Measurements from ENCODE around the gene IGSF21. TPM values are rescaled to one million over a fixed set of nuclear protein-coding genes. Genes with fewer than 3 reads are reported as not detected.

IGSF21 gene
- total RNA-seq, 1 donor, result not detected

- Histone ChIP-seq H3K9me3 (ENCODE audit: low read depth, low read length) (no peaks in the 10 kb centered on the region), H3K4me3 (ENCODE audit: insufficient read depth, low read length) (no peak overlapping the region), H3K27ac (ENCODE audit: low read depth, low read length) (no peak overlapping the region), H3K36me3 (ENCODE audit: insufficient read depth, low read length) (no peaks in the 10 kb centered on the region), H3K27me3 (ENCODE audit: insufficient read depth, low read length) (no peaks in the 10 kb centered on the region), H3K4me2 (ENCODE audit: insufficient read depth, low read length) (no peak overlapping the region), H2AFZ (ENCODE audit: low read length) (no peak overlapping the region), H3K79me2 (ENCODE audit: insufficient read depth, low read length) (no peaks in the 10 kb centered on the region), H4K20me1 (ENCODE audit: insufficient read depth, low read length) (no peaks in the 10 kb centered on the region), H3K4me1 (ENCODE audit: insufficient read depth, low read length) (no peaks in the 10 kb centered on the region)
- no peak for DNase-seq (ENCODE audit: insufficient read length, low spot score, missing footprints)
- no peak for TF ChIP-seq CTCF (IDR thresholded peaks at IDR 0.05; ENCODE audit: extremely low read depth, low read depth, low read length)
These were observed 158.0 kb downstream of the IGSF21 start for GRCh38 chr1:18265641-18266040.

GRCh38 chr1:18266391-18266790 lies 158.8 kb downstream of the IGSF21 start:
- Histone ChIP-seq H2AFZ (ENCODE audit: low read length) (no peak overlapping the region), H3K27ac (ENCODE audit: low read depth, low read length) (no peak overlapping the region), H4K20me1 (ENCODE audit: insufficient read depth, low read length) (no peaks in the 10 kb centered on the region), H3K4me1 (ENCODE audit: insufficient read depth, low read length) (no peaks in the 10 kb centered on the region), H3K27me3 (ENCODE audit: insufficient read depth, low read length) (no peaks in the 10 kb centered on the region), H3K36me3 (ENCODE audit: insufficient read depth, low read length) (no peaks in the 10 kb centered on the region), H3K4me2 (ENCODE audit: insufficient read depth, low read length) (no peak overlapping the region), H3K79me2 (ENCODE audit: insufficient read depth, low read length) (no peaks in the 10 kb centered on the region), H3K9me3 (ENCODE audit: low read depth, low read length) (no peaks in the 10 kb centered on the region), H3K4me3 (ENCODE audit: insufficient read depth, low read length) (no peak overlapping the region)
- no peak for TF ChIP-seq CTCF (IDR thresholded peaks at IDR 0.05; ENCODE audit: extremely low read depth, low read depth, low read length)
- DNase-seq (ENCODE audit: insufficient read length, low spot score, missing footprints), result no peak

- TF ChIP-seq CTCF (IDR thresholded peaks at IDR 0.05; ENCODE audit: extremely low read depth, low read depth, low read length), result no peak
- Histone ChIP-seq H4K20me1 (ENCODE audit: insufficient read depth, low read length) (no peaks in the 10 kb centered on the region), H3K4me3 (ENCODE audit: insufficient read depth, low read length) (no peak overlapping the region), H3K27ac (ENCODE audit: low read depth, low read length) (no peak overlapping the region), H3K27me3 (ENCODE audit: insufficient read depth, low read length) (no peaks in the 10 kb centered on the region), H3K4me1 (ENCODE audit: insufficient read depth, low read length) (no peaks in the 10 kb centered on the region), H3K4me2 (ENCODE audit: insufficient read depth, low read length) (no peak overlapping the region), H2AFZ (ENCODE audit: low read length) (no peak overlapping the region), H3K79me2 (ENCODE audit: insufficient read depth, low read length) (no peaks in the 10 kb centered on the region), H3K36me3 (ENCODE audit: insufficient read depth, low read length) (no peaks in the 10 kb centered on the region), H3K9me3 (ENCODE audit: low read depth, low read length) (no peaks in the 10 kb centered on the region)
- no peak for DNase-seq (ENCODE audit: insufficient read length, low spot score, missing footprints)
These were observed 163.7 kb downstream of the IGSF21 start for GRCh38 chr1:18271336-18271735.

GRCh38 chr1:18278946-18279345 lies 171.3 kb downstream of the IGSF21 start:
- Histone ChIP-seq H3K4me3 (ENCODE audit: insufficient read depth, low read length) (no peak overlapping the region), H3K4me2 (ENCODE audit: insufficient read depth, low read length) (no peak overlapping the region), H4K20me1 (ENCODE audit: insufficient read depth, low read length) (no peaks in the 10 kb centered on the region), H3K79me2 (ENCODE audit: insufficient read depth, low read length) (no peaks in the 10 kb centered on the region), H3K9me3 (ENCODE audit: low read depth, low read length) (no peaks in the 10 kb centered on the region), H3K36me3 (ENCODE audit: insufficient read depth, low read length) (no peaks in the 10 kb centered on the region), H3K27me3 (ENCODE audit: insufficient read depth, low read length) (no peaks in the 10 kb centered on the region), H3K4me1 (ENCODE audit: insufficient read depth, low read length) (no peaks in the 10 kb centered on the region), H2AFZ (ENCODE audit: low read length) (no peak overlapping the region), H3K27ac (ENCODE audit: low read depth, low read length) (no peak overlapping the region)
- TF ChIP-seq CTCF (IDR thresholded peaks at IDR 0.05; ENCODE audit: extremely low read depth, low read depth, low read length), result no peak
- no peak for DNase-seq (ENCODE audit: insufficient read length, low spot score, missing footprints)
